BJ (cell line): ENCODE measurements around the gene MYO18A. TPM values are rescaled to one million over a fixed set of nuclear protein-coding genes. Genes with fewer than 3 reads are reported as not detected.

ENCODE experiments used
- CTCF ChIA-PET: fragments of 350-600 bp; formaldehyde crosslinking; extraction: SDS; loops from one replicate; lab custom pipeline; 2021; ENCODE audit warnings: antibody characterized with exemption, inconsistent platforms; lab: Yijun Ruan, JAX
- POLR2A ChIA-PET: fragments of 300-600 bp; sonication (Branson Sonifier 250); formaldehyde crosslinking; extraction: SDS; loops from one replicate; lab custom pipeline; 2021; ENCODE audit warnings: antibody characterized with exemption; lab: Charles Lee
- DNase-seq: peaks from one replicate; pipeline ENCODE4 v3.0.0-alpha.2; 2011; ENCODE audit warnings: low read depth
- H3K27me3 ChIP-seq: 2 replicates; pipeline ENCODE4 v1.6.0; 2011; ENCODE audit warnings: low read length; ENCODE audit not compliant: control insufficient read depth, insufficient read depth
- H3K36me3 ChIP-seq: 2 replicates; pipeline ENCODE4 v1.5.1; 2011; ENCODE audit warnings: low read length; ENCODE audit not compliant: control insufficient read depth, insufficient read depth
- H3K4me3 ChIP-seq: 2 replicates; pipeline ENCODE4 v1.5.1; 2011; ENCODE audit warnings: low read depth, mild to moderate bottlenecking, control low read depth, low read length
- polyA plus RNA-seq: library from polyadenylated mRNA; depleted of rRNA; stranded (reverse); fragments of >200 nt; gene quantifications from 2 replicates; pipeline ENCODE4 v1.2.3, GENCODE V29; 2011
- TF ChIP-seq, protein P1 (sequence below): IDR thresholded peaks from 2 replicates; pipeline ENCODE4 v1.5.1; 2011; ENCODE audit warnings: low read depth, mild to moderate bottlenecking, control low read depth, inconsistent platforms, low read length, moderate library complexity; ENCODE audit not compliant: insufficient read depth

The MYO18A gene
- polyA plus RNA-seq, 1 experiment = 12.0 TPM

- CTCF ChIA-PET = interaction anchor here (1.9 kb wide), 1 partner anchor 12 kb away, joined by 5 read pairs; the partner anchor contains the start of gene PIPOX
- DNase-seq = no peak
- POLR2A ChIA-PET = no interaction called here
- Histone ChIP-seq H3K36me3 (no peaks in the 10 kb centered on the region), H3K4me3 (no peak overlapping the region), H3K27me3 (peaks cover 16% of the 10 kb centered on the region)
- TF ChIP-seq, protein P1, sequence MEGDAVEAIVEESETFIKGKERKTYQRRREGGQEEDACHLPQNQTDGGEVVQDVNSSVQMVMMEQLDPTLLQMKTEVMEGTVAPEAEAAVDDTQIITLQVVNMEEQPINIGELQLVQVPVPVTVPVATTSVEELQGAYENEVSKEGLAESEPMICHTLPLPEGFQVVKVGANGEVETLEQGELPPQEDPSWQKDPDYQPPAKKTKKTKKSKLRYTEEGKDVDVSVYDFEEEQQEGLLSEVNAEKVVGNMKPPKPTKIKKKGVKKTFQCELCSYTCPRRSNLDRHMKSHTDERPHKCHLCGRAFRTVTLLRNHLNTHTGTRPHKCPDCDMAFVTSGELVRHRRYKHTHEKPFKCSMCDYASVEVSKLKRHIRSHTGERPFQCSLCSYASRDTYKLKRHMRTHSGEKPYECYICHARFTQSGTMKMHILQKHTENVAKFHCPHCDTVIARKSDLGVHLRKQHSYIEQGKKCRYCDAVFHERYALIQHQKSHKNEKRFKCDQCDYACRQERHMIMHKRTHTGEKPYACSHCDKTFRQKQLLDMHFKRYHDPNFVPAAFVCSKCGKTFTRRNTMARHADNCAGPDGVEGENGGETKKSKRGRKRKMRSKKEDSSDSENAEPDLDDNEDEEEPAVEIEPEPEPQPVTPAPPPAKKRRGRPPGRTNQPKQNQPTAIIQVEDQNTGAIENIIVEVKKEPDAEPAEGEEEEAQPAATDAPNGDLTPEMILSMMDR = no peak
Measured at GRCh38 chr17:29054835-29055234, 125.4 kb downstream of the MYO18A start.

GRCh38 chr17:29051731-29052130 lies 128.5 kb downstream of the MYO18A start:
- Histone ChIP-seq H3K4me3 (no peak overlapping the region), H3K27me3 (peaks cover 18% of the 10 kb centered on the region), H3K36me3 (no peaks in the 10 kb centered on the region)
- TF ChIP-seq, protein P1 = no peak
- no peak for DNase-seq
- CTCF ChIA-PET = no interaction called here
- POLR2A ChIA-PET = no interaction called here

DNA sequence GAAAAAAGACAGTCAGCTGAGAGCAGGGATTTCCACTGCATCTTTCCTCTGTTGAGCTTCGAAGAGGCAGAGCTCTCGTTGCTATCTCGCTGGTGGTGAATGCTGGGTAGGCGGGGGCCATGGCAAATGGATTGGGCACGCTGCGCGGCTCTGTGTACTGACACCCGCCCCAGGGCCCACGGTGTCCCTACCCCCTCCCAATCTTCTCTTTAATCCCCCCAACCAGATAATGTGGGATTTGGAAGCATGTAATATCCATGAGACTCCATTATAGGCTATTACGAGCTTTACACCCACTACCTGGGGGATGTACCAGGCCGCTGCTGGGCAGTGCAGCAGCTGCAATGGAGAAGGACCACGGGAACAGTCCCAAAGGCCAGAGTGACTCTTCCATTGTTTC lies 129.0 kb downstream of the MYO18A start:
- POLR2A ChIA-PET = no interaction called here
- Histone ChIP-seq H3K4me3 (no peak overlapping the region), H3K27me3 (peaks cover 19% of the 10 kb centered on the region), H3K36me3 (no peaks in the 10 kb centered on the region)
- DNase-seq = no peak
- TF ChIP-seq, protein P1 = no peak
- CTCF ChIA-PET = no interaction called here

GRCh38 chr17:29050176-29050575 lies 130.0 kb downstream of the MYO18A start:
- H3K27me3 ChIP-seq = peaks cover 16% of the 10 kb centered on the region
- no peak overlapping the region for H3K4me3 ChIP-seq
- TF ChIP-seq, protein P1 = no peak
- ChIA-PET CTCF (interaction anchor here (1.5 kb wide), 1 partner anchor 19 kb away, joined by 3 read pairs; no protein-coding TSS in a partner anchor), POLR2A (no interaction called here)
- no peaks in the 10 kb centered on the region for H3K36me3 ChIP-seq
- DNase-seq = no peak

DNA sequence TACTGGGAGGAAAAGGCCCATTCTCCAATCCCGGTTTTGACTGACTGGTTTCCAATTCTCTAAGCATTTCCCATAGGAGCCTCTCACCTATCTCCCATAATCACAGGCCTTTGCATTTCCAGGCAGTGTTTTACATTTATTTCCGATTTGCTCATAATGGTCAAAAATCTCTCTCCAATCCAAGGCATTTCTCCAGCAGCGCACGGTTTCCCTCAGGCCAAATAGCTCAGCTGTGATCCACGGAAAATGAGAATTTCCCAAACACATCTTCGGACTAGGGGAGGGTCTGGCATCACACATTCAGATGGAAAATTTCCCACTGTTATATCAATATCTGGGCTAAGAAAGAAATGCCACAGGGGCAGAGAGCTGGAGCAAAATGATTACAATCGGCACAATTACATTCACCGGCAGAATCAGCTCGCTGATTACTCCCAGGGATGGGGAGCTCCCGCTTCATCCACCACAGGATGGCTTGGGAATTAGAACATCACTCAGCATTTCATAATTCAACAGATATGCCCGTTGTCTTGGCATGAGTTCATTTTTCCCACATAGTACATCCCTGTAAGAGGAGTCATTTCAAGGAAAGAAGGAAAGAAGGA lies 130.6 kb downstream of the MYO18A start:
- ChIA-PET CTCF (interaction anchor here (1.5 kb wide), 1 partner anchor 19 kb away, joined by 3 read pairs; no protein-coding TSS in a partner anchor), POLR2A (no interaction called here)
- no peak for DNase-seq
- TF ChIP-seq, protein P1 = no peak
- no peaks in the 10 kb centered on the region for H3K36me3 ChIP-seq
- peaks cover 14% of the 10 kb centered on the region for H3K27me3 ChIP-seq
- H3K4me3 ChIP-seq = no peak overlapping the region
